HAP-1 (cell line): Measurements from ENCODE around the gene ARHGAP10.
A peak's percentile ranks its signal among the peaks of the same experiment; 100 is the strongest.

Source experiments
- DNase-seq, 2 experiments: peaks; one replicate each; pipeline ENCODE4 v3.0.0-alpha.2; 2016 to 2020; ENCODE audit warnings: low spot score in 2 of 2
- H3K27me3 ChIP-seq: fragments of 250-450 bp; sonication (Bioruptor Pico); 2 replicates; pipeline ENCODE4 v1.5.1; 2020; ENCODE audit warnings: low read depth, mild to moderate bottlenecking, moderate library complexity
- H3K36me3 ChIP-seq: fragments of 250-450 bp; sonication (Bioruptor Pico); replicated peaks from 2 replicates; pipeline ENCODE4 v1.5.1; 2020; ENCODE audit warnings: mild to moderate bottlenecking
- H3K4me1 ChIP-seq: fragments of 250-450 bp; sonication (Bioruptor Pico); 2 replicates; pipeline ENCODE4 v1.5.1; 2020; ENCODE audit warnings: mild to moderate bottlenecking
- H3K4me3 ChIP-seq: fragments of 250-450 bp; sonication (Bioruptor Pico); 2 replicates; pipeline ENCODE4 v1.5.1; 2020; ENCODE audit warnings: mild to moderate bottlenecking, moderate library complexity
- H3K9me3 ChIP-seq: fragments of 250-450 bp; sonication (Bioruptor Pico); 2 replicates; pipeline ENCODE4 v1.5.1; 2020; ENCODE audit warnings: mild to moderate bottlenecking, moderate library complexity
- in situ Hi-C: fragments of 300-500 bp; cut with MboI; formaldehyde crosslinking; loops from 3 replicates; pipeline ENCODE4 v1.14.3; 2020; ENCODE audit warnings: low sequenced_read_pairs, inconsistent platforms, mixed read lengths

Gene ARHGAP10

DNA sequence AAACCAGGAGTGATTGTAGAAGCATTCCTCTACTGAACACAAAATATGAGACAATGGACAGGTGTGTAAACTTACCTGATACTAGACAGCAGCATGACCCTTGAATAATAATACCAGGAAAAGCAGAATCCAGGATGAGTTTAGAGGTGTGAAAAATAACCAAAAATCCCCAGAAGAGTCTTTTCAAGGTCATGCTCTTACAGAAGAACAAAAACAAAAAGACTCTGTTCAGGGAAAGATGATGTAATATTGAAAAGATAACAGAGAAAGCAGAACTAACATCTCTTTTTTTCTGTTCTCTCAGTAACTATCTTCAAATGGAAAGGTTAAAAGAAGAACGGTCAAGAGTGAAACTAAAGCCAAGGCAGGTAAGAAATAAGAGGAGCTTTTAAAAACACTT is 14.0 kb upstream of the ARHGAP10 start:
- no peak for DNase-seq
- H3K36me3 ChIP-seq: no peaks in the 10 kb centered on the region
- no peak overlapping the region for H3K4me3 ChIP-seq
- in situ Hi-C loops: no loop called here
- H3K9me3 ChIP-seq: no peaks in the 10 kb centered on the region
- peaks cover 6% of the 10 kb centered on the region; the same call in 1 of the 2 replicates for H3K4me1 ChIP-seq
- H3K27me3 ChIP-seq: no peaks in the 10 kb centered on the region

DNA sequence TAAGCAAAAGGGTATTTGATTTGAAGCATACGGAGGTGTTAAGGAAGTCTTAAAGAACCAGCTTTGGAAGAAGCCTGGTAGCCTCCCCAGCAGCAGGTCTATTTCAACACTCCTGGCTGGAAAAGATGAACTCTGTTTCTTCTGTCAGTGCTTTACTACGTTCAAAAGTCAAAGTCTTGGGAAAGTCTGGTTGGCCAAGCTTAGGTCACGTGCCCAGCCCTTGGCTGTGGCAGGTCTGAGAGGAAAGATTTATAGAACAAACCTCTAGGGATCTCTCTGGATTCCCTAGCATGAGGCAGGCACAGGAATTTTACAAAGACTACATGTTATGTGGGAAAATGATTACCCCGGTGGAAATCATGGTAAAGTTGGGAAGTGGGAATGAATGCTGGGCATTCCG is 8.6 kb upstream of the ARHGAP10 start:
- no peak for DNase-seq
- Histone ChIP-seq H3K4me1 (no peaks in the 10 kb centered on the region), H3K4me3 (no peak overlapping the region), H3K27me3 (no peaks in the 10 kb centered on the region), H3K36me3 (no peaks in the 10 kb centered on the region), H3K9me3 (no peaks in the 10 kb centered on the region)
- in situ Hi-C loops: no loop called here

DNA sequence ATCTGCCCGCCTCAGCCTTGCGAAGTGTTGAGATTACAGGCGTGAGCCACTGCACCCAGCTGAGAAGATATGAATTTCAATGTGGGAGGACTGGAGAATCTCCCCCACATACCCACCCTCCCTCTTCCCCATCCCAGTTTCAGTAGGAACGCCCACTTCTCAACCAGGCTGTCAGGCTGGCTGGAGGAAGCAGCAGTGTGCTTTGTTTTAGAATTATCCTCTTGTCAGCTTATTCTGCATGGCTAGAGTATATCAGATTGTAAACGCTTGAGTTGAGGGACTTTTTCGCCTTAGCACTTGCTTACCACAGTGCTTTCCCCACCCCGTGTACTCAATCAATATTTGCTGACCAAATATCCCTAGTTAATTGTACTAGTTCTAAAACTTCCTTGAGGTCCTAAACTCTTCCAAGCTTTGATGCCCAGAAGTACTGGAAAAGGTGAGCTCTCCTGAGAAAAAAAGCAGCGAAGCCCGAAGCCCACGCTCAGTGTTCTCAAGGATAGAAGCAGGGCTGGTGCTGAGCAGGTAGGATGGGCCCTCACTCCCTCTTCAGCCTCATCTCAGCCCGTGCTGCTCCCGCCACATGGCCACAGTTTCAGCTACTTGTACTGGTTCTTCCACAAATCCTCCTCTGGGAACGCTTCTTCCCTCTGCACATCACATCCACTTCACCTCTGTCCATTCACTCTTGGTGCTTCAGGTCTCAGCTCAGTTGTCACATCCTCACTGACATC is 7.3 kb upstream of the ARHGAP10 start:
- DNase-seq: no peak
- no peak overlapping the region for H3K4me3 ChIP-seq
- no peaks in the 10 kb centered on the region for H3K27me3 ChIP-seq
- no peaks in the 10 kb centered on the region for H3K4me1 ChIP-seq
- H3K36me3 ChIP-seq: no peaks in the 10 kb centered on the region
- no peaks in the 10 kb centered on the region for H3K9me3 ChIP-seq
- in situ Hi-C loops: no loop called here

DNA sequence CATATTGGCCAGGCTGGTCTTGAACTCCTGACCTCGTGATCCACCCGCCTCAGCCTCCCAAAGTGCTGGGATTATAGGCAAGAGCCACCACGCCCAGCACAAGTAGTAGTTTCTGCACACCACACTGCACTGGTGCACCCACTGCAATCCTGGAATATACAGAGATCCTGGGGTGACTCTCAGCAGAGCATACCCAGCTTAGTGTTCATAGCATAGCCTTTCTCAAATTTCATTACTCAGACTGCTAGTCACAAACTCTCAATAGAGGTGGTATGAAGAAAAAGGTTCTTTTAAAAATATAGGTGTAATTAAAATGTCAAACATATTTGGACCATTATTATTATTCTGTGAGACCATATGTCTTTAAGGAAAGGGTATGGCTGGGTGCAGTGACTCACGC is 6.2 kb upstream of the ARHGAP10 start:
- DNase-seq: no peak
- in situ Hi-C loops: no loop called here
- no peaks in the 10 kb centered on the region for H3K36me3 ChIP-seq
- peaks cover 6% of the 10 kb centered on the region; the same call in 1 of the 2 replicates for H3K4me1 ChIP-seq
- no peaks in the 10 kb centered on the region for H3K27me3 ChIP-seq
- H3K4me3 ChIP-seq: no peak overlapping the region
- no peaks in the 10 kb centered on the region for H3K9me3 ChIP-seq

DNA sequence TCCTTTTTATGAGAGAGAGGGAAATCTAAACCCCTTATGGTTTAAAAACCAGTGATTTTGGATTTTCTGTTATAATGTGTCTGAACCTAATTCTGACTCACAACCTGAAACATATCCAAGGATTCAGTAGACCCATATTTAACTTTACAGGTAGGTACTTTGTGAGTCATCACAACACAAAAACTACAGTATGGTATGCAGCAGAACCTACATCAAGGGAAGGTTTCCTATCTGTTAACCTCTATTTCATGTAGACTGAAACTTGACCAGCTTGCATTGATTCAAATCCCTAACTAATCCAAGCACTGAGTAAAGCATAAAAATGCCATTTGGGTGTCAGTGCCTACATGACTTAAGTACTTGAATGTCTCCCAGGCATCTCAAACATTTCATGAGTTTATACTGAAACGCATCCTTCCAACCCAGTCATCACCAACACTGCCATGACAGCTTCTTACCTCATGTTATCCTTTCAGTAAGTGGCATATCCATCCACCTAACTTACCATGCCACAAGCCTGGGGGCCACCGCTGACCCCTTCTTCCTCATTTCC is 4.3 kb upstream of the ARHGAP10 start:
- Histone ChIP-seq H3K4me1 (peaks cover 12% of the 10 kb centered on the region; the same call in 1 of the 2 replicates), H3K36me3 (no peaks in the 10 kb centered on the region), H3K9me3 (no peaks in the 10 kb centered on the region), H3K27me3 (no peaks in the 10 kb centered on the region), H3K4me3 (no peak overlapping the region)
- DNase-seq: no peak
- in situ Hi-C loops: no loop called here

DNA sequence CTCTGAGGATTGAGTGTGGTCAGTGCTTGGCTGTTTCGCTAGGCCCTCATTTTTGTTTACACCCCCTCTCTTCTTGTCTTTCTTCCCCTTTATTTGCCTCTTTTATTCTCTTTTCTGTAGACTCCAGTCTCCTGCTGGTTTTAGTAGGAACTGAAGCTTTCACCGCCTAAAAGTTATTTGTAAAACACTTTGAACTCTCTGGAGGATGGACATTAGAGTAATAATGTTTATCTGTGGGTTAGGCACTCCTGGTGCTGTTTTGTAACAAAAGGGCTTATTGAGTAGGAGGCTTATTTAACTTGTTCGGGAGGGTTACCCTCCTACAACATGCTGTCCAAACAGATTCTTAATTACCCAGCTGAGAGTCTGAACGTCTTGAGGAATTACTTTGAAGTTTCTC is 1.6 kb upstream of the ARHGAP10 start:
- in situ Hi-C loops: no loop called here
- Histone ChIP-seq H3K27me3 (no peaks in the 10 kb centered on the region), H3K4me1 (peaks cover 30% of the 10 kb centered on the region), H3K9me3 (no peaks in the 10 kb centered on the region), H3K36me3 (no peaks in the 10 kb centered on the region), H3K4me3 (no peak overlapping the region)
- DNase-seq: no peak

DNA sequence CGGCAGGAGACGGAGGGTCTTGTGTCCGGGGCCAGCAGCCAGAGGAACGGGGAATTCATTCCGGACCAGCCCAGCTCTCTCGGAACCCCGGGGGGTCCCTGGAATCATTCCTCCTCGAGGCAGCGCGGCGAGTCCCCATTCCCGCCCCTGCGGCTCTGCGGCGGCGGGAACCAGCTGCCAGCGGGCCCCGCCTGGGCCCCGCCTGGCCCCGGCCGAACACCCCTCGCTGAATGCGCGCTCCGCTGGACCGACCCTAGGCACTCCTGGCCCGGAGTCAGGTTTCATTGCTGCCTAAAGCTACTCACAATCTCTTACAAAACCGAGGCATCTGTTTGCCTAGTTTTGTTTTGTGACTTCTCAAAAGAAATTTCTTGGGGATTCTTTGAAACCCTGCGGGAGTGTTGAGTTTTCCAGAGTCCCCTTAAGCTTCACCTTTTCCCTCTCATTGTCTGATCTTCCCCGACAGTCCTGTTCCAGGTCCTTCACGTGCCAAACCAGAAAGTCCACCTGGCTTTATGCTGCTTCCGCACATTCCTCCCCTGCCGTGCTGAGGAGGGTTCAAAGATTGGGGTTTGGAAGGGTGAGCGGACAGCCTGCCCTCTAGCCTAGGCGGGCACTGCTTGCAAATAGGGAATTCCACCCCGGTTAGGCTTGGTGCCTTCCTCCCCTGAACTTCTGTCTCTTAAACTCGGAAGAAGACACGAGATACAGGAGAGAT is 789 bp downstream of the ARHGAP10 start:
- Histone ChIP-seq H3K4me1 (peaks cover 39% of the 10 kb centered on the region), H3K27me3 (no peaks in the 10 kb centered on the region)

DNA sequence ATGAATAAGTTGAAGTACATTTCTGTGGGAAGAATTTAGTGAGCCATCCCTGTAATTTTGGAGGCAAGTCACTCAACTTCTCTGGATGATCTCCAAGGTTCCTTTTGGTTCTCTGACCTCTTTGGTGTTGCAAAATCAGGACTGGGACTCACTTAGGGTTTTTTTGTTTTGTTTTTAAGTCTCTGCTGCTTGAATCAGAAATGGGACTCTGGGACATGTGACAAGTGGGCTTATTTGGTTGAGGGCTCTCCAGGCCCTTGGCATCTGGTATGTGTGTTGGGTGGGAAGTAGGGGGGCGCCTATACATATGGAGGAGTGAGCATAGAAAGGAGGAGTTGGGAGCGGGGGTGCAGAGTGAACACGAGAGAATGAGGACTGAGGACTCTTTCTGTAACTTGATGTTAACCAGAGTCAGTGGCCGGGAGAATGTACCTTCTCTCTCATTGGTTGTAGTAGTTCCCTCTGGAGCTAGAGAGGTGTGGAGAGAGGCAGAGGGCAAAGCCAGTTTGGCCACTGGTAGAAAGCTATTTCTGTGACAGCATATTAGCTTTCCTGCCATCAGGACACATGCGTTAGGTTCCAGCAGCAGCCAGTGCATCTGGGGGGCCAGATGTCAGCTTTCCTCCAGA is 1.9 kb downstream of the ARHGAP10 start:
- Histone ChIP-seq H3K36me3 (no peaks in the 10 kb centered on the region), H3K4me3 (peak overlapping the region; percentile 75), H3K9me3 (no peaks in the 10 kb centered on the region), H3K27me3 (no peaks in the 10 kb centered on the region), H3K4me1 (peaks cover 39% of the 10 kb centered on the region)
- in situ Hi-C loops: no loop called here
- peak in 1 of 2 experiments; percentile 26 for DNase-seq

More for the DNA sequence above, 789 bp downstream of the ARHGAP10 start:
- Histone ChIP-seq H3K9me3 (no peaks in the 10 kb centered on the region), H3K36me3 (no peaks in the 10 kb centered on the region), H3K4me3 (peak overlapping the region; percentile 75)
- in situ Hi-C loops: no loop called here
- DNase-seq: peak; percentile 32 to 65

DNA sequence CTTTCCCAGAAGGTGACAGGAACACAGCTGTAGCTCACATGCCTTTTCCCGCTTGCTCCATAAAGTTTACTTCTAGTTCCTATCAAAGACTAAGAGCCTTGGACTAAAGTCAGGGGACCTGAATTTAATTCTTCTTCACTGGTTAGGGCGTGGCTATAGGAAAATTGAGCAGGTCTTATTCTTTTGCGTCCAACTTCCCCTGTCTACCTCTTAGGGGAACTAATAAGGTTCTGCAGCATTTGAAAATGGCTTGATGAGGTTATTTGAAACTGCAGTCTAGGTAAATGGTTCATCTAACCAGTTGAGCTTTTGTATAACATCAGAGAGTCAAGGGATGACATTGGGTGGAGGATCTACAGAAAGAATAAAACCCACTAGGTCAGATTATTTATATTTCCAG is 2.6 kb downstream of the ARHGAP10 start:
- in situ Hi-C loops: no loop called here
- Histone ChIP-seq H3K4me3 (no peak overlapping the region), H3K4me1 (peaks cover 39% of the 10 kb centered on the region), H3K27me3 (no peaks in the 10 kb centered on the region), H3K36me3 (no peaks in the 10 kb centered on the region), H3K9me3 (no peaks in the 10 kb centered on the region)
- DNase-seq: no peak

DNA sequence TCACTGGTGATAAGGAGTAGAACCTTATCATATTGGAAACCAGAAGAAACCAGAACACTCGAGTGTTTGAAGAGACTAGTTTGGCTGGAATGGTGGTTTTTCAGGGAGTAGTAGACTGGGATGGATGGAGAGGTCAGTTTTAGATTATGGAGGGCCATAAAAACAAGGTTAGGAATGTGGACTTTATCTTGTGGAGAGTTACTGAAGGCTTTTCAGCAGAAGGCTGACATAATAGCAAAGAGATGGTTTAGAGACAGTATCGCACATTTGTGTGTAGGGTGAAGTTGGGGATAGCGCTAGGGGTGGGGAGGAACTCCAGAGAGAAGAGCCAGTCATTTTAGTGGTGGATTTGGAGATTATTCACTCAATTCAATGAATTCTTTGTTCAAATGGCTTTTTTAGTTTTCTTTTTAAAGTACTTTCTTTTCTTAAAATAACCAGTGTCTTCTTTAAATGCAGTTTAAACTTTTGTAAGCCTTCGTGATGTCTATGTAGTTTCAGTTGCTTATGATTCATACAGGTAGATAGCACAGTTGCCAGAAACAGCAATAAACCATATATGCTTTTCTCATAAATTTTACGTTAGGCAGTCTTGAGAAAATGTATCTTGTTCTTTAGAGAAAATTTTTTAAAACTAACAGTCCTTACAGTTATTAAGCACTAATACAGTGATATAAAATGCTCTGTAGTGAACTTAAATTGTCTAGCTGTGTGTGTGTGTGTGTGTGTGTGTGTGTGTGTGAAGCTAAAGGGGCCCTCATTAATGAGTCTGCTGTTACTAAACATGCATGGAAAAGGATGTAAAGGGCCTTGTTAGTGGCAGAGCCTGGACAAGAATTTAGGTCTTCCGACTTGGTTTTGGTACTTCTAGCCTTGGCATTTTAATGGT is 3.8 kb downstream of the ARHGAP10 start:
- no peaks in the 10 kb centered on the region for H3K36me3 ChIP-seq
- DNase-seq: no peak
- in situ Hi-C loops: no loop called here
- no peaks in the 10 kb centered on the region for H3K9me3 ChIP-seq
- no peaks in the 10 kb centered on the region for H3K27me3 ChIP-seq
- H3K4me1 ChIP-seq: peaks cover 39% of the 10 kb centered on the region
- no peak overlapping the region for H3K4me3 ChIP-seq

DNA sequence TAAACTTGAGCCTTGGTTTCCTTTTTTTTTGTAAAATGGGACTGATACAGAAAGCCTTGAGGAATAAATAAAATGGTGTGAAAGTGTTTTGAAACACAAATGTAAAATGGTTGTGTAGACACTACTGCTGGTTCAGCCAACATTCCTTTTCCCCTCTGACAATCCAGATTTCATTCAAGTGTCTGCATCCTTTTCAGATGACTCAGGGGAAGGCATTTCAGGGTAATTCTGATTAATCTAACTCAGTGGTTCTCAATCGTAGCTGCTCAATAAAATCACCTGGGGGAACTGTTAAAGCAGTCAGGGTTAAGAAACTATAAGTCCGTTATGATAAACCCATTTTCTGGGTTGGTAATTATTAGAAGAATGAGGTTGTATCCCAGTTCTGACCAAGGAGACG is 4.6 kb downstream of the ARHGAP10 start:
- no peaks in the 10 kb centered on the region for H3K27me3 ChIP-seq
- in situ Hi-C loops: no loop called here
- DNase-seq: no peak
- no peak overlapping the region for H3K4me3 ChIP-seq
- H3K9me3 ChIP-seq: no peaks in the 10 kb centered on the region
- no peaks in the 10 kb centered on the region for H3K36me3 ChIP-seq
- H3K4me1 ChIP-seq: peaks cover 41% of the 10 kb centered on the region

DNA sequence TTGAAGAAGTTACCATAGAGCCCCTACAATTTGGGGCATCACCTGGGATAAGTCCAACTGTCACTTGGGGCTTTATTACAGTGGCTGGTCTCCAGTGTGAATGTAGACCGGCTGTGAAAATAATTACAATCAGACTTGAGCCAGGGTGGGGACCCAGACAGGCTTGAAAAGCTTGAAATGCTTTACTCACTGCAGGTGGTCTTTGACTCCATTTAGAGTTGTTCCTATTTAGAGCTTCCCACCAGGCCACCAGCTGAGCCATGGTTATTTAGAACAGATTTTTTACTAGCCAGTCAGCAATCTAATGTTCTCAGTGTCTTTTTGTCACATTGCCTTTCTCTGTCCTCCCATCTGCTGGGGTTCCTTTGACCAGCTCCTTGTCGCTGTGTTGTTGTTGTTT is 5.7 kb downstream of the ARHGAP10 start:
- Histone ChIP-seq H3K4me1 (peaks cover 48% of the 10 kb centered on the region), H3K4me3 (no peak overlapping the region), H3K27me3 (no peaks in the 10 kb centered on the region), H3K36me3 (no peaks in the 10 kb centered on the region), H3K9me3 (no peaks in the 10 kb centered on the region)
- DNase-seq: no peak
- in situ Hi-C loops: no loop called here

DNA sequence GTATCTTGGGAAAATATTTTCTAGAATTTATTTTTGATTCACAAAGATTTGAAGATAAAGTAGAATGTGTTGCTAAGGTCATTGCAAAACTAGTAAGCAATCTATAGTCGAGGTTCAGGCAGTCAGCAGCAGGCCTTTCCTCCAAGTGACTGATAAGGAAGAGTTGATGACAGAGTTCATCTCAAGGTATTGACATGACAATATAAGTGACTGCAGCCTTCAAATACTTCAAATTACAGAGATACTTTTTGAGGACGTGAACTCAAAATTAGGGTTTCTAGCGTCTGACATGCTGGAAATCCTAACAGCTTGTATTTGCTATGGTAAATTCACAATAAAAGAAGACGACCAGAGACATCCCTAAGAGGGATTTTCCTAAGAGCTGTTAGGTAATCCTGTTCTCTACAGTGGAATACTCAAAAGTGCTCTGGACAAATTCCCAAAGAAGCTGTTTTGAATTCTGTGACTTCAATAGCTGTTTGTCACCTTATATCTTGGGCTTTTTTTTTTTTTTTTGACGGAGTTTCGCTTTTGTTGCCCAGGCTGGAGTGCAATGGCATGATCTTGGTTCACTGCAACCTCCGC is 7.4 kb downstream of the ARHGAP10 start:
- no peak overlapping the region for H3K4me3 ChIP-seq
- no peaks in the 10 kb centered on the region for H3K9me3 ChIP-seq
- DNase-seq: no peak
- in situ Hi-C loops: no loop called here
- H3K4me1 ChIP-seq: peaks cover 40% of the 10 kb centered on the region
- no peaks in the 10 kb centered on the region for H3K27me3 ChIP-seq
- no peaks in the 10 kb centered on the region for H3K36me3 ChIP-seq
